Stimulated activated CD8-positive, alpha-beta memory T cell treated with anti-CD3 and anti-CD28 coated beads, Interleukin-15, amount 100 ng/mL, for 24 hours (primary cell): Measurements from ENCODE around the gene KRTAP10-6.
"Not testable (repeated sequence)": the region's sequence is repeated elsewhere in the genome, so short reads cannot be mapped to it uniquely, and the experiment has no call there.

Experiments used
- DNase-seq: peaks from one replicate; pipeline ENCODE4 v3.0.0-alpha.2; 2020; ENCODE audit warnings: low read depth

KRTAP10-6 gene

GRCh38 chr21:44592446-44593311, at the start of gene KRTAP10-6:
KRTAP10-6 (minus strand) TSS chr21:44592505; CDS start chr21:44592484, 21 bp downstream.
- DNase-seq, result no peak

GRCh38 chr21:44640761-44641160, 48.5 kb upstream of the KRTAP10-6 start:
- DNase-seq, result no peak

- DNase-seq, result no peak
Observed at GRCh38 chr21:44639331-44639655, 47.0 kb upstream of the KRTAP10-6 start.

GRCh38 chr21:44638506-44639330, 46.4 kb upstream of the KRTAP10-6 start:
- DNase-seq, result not testable (repeated sequence)

- DNase-seq, result not testable (repeated sequence)
Observed at GRCh38 chr21:44637851-44638348, 45.6 kb upstream of the KRTAP10-6 start.

- DNase-seq, result no peak
Observed at GRCh38 chr21:44637018-44637850, 44.9 kb upstream of the KRTAP10-6 start, which contains the start of gene KRTAP10-10. KRTAP10-10 (plus strand) TSS chr21:44637356; CDS start chr21:44637418, 62 bp downstream.

- DNase-seq, result no peak
Observed at GRCh38 chr21:44636209-44637017, 44.1 kb upstream of the KRTAP10-6 start.

GRCh38 chr21:44632067-44632466, 39.8 kb upstream of the KRTAP10-6 start:
- DNase-seq, result no peak

- DNase-seq, result no peak
Observed at GRCh38 chr21:44630440-44630839, 38.1 kb upstream of the KRTAP10-6 start.

- no peak for DNase-seq
Observed at GRCh38 chr21:44628707-44629391, 36.5 kb upstream of the KRTAP10-6 start.

GRCh38 chr21:44627831-44628233, 35.5 kb upstream of the KRTAP10-6 start:
- DNase-seq, result not testable (repeated sequence)

GRCh38 chr21:44627181-44627822, 35.0 kb upstream of the KRTAP10-6 start:
- DNase-seq, result not testable (repeated sequence)

- DNase-seq, result no peak
Observed at GRCh38 chr21:44626673-44627143, 34.4 kb upstream of the KRTAP10-6 start, which contains the start of gene KRTAP10-9. KRTAP10-9 (plus strand) TSS chr21:44627093; CDS start chr21:44627172, 79 bp downstream.

GRCh38 chr21:44626262-44626661, 34.0 kb upstream of the KRTAP10-6 start:
- no peak for DNase-seq

- DNase-seq, result no peak
Observed at GRCh38 chr21:44625756-44626155, 33.5 kb upstream of the KRTAP10-6 start.

- no peak for DNase-seq
Observed at GRCh38 chr21:44623575-44623974, 31.3 kb upstream of the KRTAP10-6 start.

- no peak for DNase-seq
Observed at GRCh38 chr21:44619886-44620285, 27.6 kb upstream of the KRTAP10-6 start.

- DNase-seq, result no peak
Observed at GRCh38 chr21:44618909-44619308, 26.6 kb upstream of the KRTAP10-6 start.

GRCh38 chr21:44618504-44618903, 26.2 kb upstream of the KRTAP10-6 start:
- no peak for DNase-seq
